ENCODE measurements around the gene ZNF385C. TPM values are rescaled to one million over a fixed set of nuclear protein-coding genes. Genes with fewer than 3 reads are reported as not detected.

ZNF385C gene
- total RNA-seq, 1 experiment from 2014 or later = 2.8 TPM

DNA sequence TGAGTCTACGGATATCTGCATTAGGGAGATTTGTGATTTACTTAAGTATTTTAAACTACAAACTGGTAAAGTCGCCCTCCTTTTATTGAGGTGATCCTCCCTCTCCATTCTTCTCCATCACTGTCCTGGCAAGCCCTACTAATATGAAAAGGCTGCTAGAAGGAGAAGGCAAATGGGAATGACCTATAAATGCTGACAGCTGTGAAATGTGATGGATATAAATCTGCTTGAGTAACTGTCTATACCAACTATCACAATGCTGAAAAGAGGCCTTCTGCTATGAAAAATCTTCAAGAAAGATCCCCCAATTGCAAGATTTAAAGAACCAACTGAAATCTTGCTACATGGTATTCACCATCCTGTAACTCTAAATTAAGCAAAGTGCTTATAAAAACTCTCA lies 96.5 kb downstream of the ZNF385C start:
- H3K36me3 Mint-ChIP-seq (ENCODE audit: insufficient read depth in 1 of 3, low read depth in 3 of 3) = peaks cover 25 to 60% (median 54%) of the 10 kb centered on the region in 3 experiments; a peak in 6 of 7 replicates
- Histone ChIP-seq H2AK5ac (ENCODE audit: insufficient read length, low read length) (no peak overlapping the region), H3K9ac (ENCODE audit: extremely low read depth, insufficient read length, low read length) (no peak overlapping the region), H3K56ac (ENCODE audit: insufficient read length, low read depth, low read length) (no peak overlapping the region), H4K5ac (ENCODE audit: insufficient read length, low read depth, low read length) (no peak overlapping the region), H2AFZ (ENCODE audit: low read length) (no peak overlapping the region), H2BK15ac (ENCODE audit: low read depth, low read length) (no peak overlapping the region), H2BK12ac (ENCODE audit: insufficient read length, low read depth, low read length) (no peak overlapping the region), H3K4ac (ENCODE audit: low read depth, low read length) (no peak overlapping the region), H3K14ac (ENCODE audit: insufficient read depth, low read length) (no peak overlapping the region), H2BK20ac (ENCODE audit: low read depth, low read length, poor library complexity, severe bottlenecking) (no peak overlapping the region), H4K8ac (replicated peaks; ENCODE audit: insufficient read length, low read depth, low read length) (no peak overlapping the region), H3K23ac (ENCODE audit: insufficient read length, low read depth, low read length) (no peak overlapping the region), H3K27ac (ENCODE audit: insufficient read length, low read depth, low read length) (no peak overlapping the region), H3K79me2 (ENCODE audit: insufficient read depth, low read length) (peaks cover 2% of the 10 kb centered on the region; the same call in 1 of the 2 replicates), H3K27me3 (ENCODE audit: insufficient read depth, low read length) (no peaks in the 10 kb centered on the region), H3K23me2 (ENCODE audit: insufficient read length, low read depth, low read length, poor library complexity, severe bottlenecking) (no peaks in the 10 kb centered on the region), H3K18ac (ENCODE audit: insufficient read length, low read depth, low read length) (no peak overlapping the region), H4K91ac (ENCODE audit: insufficient read length, low read depth, low read length) (no peak overlapping the region), H2BK120ac (ENCODE audit: low read depth, low read length, poor library complexity, severe bottlenecking) (no peak overlapping the region), H3K9me3 (ENCODE audit: control insufficient read depth, low read depth, low read length) (no peaks in the 10 kb centered on the region), H3K4me2 (ENCODE audit: insufficient read depth, insufficient read length, low read length) (no peak overlapping the region), H4K20me1 (ENCODE audit: control insufficient read depth, insufficient read depth, insufficient read length) (no peaks in the 10 kb centered on the region), H2BK5ac (ENCODE audit: insufficient read length, low read length) (no peak overlapping the region), H3K79me1 (ENCODE audit: insufficient read depth, low read depth, low read length, poor library complexity, severe bottlenecking) (no peaks in the 10 kb centered on the region), H3T11ph (ENCODE audit: low read length) (no peak overlapping the region), H3K4me1 (ENCODE audit: insufficient read depth, low read length) (no peaks in the 10 kb centered on the region)
- no peak overlapping the region for H3K4me3 Mint-ChIP-seq
- no peak overlapping the region for H3K27ac Mint-ChIP-seq
- no CpG with 5 or more reads among the region's 2 CpGs for WGBS (ENCODE audit: extremely low coverage, insufficient read length, low lambda C conversion rate)
- 0 out of 4 replicates have a peak, but pooled peaks cover 0 to 4% of the 10 kb centered on the region in 2 experiments for H3K4me1 Mint-ChIP-seq
- TF ChIP-seq, protein P1, sequence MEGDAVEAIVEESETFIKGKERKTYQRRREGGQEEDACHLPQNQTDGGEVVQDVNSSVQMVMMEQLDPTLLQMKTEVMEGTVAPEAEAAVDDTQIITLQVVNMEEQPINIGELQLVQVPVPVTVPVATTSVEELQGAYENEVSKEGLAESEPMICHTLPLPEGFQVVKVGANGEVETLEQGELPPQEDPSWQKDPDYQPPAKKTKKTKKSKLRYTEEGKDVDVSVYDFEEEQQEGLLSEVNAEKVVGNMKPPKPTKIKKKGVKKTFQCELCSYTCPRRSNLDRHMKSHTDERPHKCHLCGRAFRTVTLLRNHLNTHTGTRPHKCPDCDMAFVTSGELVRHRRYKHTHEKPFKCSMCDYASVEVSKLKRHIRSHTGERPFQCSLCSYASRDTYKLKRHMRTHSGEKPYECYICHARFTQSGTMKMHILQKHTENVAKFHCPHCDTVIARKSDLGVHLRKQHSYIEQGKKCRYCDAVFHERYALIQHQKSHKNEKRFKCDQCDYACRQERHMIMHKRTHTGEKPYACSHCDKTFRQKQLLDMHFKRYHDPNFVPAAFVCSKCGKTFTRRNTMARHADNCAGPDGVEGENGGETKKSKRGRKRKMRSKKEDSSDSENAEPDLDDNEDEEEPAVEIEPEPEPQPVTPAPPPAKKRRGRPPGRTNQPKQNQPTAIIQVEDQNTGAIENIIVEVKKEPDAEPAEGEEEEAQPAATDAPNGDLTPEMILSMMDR (conservative IDR thresholded peaks at IDR 0.05) = no peak
- H3K9me3 Mint-ChIP-seq = no peaks in the 10 kb centered on the region
- H3K27me3 Mint-ChIP-seq (ENCODE audit: low read depth) = no peaks in the 10 kb centered on the region
- DNase-seq = no peak

Data from H9 (cell line).